MV-4-11 (cell line): ENCODE data around the gene MEF2B.
A peak's percentile ranks its signal among the peaks of the same experiment; 100 is the strongest.
"Not testable (repeated sequence)": the region's sequence is repeated elsewhere in the genome, so short reads cannot be mapped to it uniquely, and the experiment has no call there.

ENCODE experiments used
- DNase-seq: peaks from one replicate; lab custom pipeline; 2025; lab: John Stamatoyannopoulos, UW

Gene MEF2B

DNA sequence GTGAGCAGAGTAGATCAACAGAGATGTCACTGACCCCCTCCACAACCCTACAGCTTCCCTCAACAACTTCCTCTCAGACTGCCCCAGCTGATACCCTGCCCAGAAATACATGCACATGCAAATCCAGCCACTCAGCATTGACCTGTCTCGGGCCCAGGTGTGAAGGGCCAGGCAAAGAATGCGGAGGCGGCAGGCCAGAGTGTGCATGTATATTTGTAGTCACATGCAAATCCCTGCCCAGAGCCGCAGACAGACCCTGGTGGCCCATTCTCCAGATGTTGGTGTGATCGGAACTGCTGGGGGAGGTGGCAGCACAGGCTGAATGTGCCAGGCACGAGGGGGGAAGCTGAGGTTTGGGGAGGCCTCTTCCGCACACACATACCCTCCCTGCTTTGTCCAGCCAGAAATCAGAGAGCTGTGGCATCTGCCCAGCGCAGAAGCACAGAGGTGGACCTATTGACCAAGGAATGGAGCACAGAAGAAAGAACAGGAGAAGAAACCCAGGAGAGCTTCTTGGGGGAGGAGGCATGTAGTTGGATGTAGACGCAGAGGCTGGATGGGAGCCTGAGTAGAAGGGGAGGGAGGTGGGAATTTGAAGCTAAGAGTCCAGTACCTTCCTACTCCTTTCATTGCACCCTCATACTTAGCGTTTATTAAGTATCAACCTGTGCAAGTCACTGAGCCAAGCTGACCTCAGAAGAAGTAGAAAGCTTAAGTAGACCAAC is 14.4 kb downstream of the MEF2B start:
- DNase-seq = no peak

DNA sequence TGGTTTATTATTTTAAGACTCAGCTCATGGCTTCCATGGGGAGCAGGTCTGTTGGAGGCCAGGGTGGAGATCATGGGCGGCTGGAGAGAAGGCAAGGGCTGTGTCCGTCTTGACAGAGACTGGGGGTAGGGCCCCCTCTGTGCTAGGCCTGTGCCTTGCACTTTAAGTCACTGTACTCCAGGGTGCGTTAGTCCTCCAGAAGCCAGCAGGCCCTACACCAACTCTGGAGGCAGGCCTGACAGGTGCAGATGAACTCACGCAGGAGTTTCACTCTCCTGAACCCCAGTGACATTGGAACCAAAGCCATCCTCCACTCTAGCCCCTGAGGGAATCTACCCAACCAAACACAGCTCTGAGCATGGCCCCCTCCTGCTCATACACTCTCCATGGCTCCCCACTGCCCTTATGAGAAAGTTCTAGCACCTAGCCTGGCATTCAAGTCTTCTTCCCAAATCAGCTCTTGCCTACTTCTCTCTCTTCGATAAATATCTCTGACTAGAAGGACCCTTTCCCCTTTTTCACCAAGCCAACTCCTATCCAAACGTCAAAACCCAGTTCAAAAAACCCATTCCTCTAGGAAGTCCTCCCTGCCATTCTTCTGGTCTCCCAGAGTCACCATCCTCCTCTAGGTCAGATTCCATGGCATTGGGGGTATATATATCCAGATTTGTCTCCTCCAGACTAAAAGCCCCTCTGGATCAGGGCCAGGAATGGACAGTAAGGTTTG is 15.1 kb downstream of the MEF2B start:
- no peak for DNase-seq

DNA sequence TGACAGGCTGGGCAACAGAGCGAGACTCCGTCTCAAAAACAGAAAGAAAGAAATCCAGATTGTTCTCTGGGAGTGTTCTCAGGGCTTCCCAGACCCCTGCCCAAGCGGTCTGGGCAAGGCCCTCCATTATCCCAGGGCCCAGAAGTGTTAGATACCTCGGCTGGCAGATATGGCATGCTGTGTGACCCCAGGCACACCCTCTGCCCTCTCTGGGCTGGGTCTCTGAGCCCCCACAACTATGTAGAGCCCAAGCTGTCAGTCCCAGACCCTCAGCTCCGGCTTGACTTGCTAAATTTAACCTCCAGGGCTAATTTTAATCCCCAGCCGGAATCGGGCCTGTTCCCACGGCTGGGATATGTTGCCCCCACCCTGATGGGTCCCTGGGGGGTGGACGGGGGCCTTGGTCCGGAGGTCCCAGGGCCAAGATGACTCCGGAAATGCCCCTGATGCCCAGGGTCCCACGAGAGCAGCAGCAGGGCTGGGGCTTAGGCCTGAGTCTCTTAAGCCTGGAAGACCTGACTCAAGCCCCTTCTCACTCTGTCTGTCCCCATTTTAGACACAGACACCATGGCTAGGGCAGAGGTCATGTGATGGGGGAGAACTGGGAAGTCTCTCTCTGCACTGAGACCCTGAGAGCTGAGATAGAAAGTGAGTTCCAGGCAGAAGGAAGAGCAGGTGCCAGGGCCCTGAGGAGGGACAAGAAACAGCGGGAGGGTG is 17.2 kb downstream of the MEF2B start:
- no peak for DNase-seq

DNA sequence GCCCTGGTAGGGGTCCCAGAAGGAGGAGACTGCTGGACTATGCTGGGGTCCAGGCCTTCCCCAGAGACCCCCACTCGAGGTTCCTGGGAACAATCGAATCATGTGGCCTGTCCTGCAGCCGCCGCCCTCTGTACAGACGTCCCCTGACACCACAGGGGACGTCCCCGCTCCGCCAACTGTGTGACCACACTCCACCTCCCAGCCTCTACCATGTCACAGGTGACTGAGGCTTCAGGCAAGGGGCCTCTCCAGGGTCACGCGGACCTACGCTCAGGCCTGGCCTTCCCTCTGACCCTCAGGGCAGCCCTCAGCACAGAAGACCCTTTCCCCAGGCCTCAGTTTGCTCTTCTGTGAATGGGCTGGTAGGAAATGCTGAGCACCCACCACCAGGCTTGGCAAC is 18.6 kb downstream of the MEF2B start:
- DNase-seq = no peak

DNA sequence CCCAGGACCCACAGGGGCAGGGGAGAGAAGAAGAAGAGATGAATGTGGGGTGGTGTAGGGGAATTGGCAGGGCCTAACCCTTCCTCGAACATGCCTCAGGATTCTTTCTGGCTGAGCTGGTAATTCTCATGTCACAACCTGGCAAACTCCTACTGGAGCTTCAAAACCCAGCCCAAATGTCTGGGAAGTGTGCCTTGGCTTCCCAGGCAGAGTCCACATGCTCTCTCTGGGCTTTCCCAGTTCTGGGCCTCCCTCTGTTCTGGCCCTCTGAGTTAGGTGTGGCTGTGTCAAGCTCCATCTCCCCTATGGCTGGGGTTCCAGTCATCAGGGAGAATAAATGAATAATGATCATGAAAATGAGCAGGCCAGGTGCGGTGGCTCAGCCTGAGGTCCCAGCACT is 20.6 kb downstream of the MEF2B start:
- no peak for DNase-seq

DNA sequence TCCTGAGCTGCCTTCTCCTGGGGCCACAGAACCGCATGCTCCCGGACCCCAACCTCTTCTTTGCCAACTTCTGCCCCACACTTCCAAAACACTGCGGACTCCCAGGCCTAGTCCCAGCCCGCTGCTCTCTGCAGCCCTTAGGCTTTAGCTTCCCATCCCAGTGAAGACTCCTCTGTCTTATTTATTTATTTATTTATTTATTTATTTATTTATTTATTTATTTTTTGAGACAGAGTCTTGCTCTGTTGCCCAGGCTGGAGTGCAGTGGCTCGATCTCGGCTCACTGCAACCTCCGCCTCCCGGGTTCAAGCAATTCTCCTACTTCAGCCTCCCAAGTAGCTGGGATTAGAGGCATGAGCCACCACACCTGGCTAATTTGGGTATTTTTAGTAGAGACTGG is 21.6 kb downstream of the MEF2B start:
- DNase-seq = not testable (repeated sequence)

DNA sequence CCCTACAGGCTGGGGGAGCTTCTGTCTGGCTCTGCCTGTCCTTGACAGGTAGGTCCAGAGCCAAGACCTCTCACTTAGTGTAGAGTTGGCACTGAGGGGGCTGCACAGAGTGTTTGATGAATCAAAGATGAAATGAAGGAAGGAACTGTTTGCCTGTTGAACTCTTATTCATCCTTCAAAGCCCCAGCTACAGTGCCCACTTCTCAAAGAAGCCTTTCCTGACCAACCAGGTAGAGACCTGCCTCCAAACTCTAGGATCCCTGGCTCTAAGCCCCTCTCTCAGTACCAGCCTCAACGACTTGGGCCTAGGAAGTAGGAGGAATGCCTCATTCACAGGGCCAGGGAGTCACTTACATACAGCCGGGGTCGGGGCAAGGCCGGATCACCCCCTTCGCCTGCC is 22.7 kb downstream of the MEF2B start:
- DNase-seq = no peak

DNA sequence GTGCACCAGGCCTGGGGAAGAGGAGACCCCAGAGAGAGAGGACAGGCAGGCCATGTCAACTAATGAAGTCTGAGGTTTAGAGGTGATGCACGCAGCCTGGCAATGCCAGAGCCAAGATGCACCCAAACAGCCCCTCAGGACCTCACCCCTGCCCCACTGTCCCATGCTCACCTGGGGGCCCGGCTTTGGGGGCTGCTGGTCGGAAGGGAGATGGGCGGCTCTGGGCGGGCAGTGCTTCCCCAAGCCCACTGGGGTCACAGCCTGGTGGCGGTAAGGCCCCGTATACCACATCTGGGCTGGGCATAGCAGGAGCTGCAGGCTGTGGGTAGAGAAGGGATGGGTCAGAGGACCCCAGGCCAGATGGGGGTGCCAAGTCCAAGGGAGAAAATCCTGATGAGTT is 23.2 kb downstream of the MEF2B start:
- no peak for DNase-seq

DNA sequence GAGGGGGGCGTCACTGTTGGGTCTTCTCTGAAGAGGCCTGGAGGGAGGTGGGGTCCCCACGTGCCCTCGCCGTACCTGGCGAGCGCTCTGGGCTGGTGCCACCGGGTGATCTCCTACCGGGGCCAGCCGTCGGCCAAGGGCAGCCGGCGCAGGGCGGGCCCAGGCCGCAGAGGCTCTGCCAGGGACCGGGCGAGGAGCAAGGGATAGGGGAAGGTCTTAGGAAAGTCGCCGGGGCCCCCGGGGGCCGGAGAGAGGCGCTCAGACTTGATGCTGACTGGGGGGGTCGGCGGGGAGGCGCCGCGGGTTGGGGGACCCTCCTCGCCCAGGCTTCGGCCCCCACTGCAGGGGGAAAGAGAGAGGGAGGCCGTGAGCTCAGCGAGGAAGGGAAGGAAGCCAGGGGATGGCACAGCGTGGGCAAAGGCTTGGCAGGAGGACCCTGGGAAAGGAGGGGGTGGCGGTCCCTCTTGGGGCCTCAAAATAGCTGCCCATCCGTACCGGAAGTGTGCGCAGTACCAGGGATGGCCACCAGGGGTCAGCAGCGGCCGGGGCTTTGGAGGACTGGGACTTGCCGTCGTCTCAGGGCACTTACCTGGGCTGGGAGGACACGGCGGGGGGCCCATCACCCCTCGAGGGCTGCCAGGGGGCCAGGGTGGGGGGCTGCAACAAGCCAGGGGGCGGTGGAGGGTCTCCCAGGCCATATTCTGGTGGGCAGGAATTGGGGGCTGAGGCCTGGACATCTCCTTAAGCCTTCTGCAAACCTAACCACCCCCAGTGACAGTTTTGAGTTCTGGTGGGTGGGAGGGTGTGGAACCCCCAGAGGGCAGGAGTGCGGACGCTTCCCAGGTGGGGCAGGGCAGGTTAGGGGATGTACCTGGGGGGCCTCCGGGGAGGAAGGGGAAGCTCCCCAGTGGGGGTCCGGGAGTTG is 24.1 kb downstream of the MEF2B start:
- DNase-seq = peak; percentile 59

DNA sequence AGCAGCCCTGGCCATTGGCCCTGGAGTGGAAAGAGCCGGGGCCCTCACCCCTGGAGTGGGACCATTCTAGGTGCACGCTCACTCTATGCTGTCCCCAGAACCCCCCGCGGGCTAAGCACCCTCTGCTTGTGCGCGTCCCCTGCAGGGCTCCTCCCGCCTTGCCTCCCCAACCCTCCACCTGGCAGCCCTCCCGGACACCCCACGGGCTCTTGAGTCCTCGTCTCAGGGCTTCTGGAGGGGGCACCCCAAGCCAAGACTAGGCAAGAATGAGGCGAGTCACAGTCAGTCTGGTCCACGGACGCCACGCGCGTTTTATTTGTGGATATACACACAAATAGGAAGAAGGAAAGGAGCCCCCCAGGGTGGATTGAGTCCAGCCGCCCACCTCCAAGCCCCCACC is 24.8 kb downstream of the MEF2B start:
- no peak for DNase-seq

DNA sequence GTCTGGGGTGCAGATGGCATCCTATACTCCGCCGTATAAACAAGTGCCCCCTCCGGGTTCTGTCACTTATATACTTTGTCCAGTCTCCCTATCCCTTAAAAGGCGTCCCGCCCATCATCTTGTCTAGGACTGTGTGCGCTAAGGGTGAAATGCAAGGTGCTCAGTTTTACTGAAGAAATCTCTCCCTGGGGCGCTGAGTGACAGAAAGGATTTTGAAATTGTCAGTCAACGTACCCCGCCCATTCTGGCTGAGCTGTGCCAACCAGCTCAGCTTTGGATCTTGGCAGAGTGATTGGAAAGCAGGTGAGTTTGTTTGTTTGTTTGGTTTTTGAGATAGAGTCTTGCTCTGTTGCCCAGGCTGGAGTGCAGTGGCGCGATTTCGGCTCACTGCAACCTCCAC is 27.7 kb downstream of the MEF2B start:
- no peak for DNase-seq

DNA sequence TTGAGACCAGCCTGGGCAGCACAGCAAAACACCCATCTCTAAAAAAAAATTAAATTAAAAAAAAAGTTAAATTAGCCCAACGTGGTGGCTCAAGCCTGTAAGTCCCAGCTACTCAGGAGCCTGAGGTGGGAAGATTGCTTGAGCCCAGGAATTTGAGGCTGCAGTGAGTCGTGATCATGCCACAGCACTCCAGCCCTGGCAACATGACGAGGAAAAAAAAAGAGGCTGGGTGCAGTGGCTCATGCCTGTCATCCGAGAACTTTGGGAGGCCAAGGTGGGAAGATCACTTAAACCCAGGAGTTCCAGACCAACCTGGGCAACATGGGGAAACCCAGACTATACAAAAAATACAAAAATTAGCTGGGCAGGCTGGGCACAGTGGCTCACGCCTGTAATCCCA is 29.6 kb downstream of the MEF2B start:
- DNase-seq = no peak

DNA sequence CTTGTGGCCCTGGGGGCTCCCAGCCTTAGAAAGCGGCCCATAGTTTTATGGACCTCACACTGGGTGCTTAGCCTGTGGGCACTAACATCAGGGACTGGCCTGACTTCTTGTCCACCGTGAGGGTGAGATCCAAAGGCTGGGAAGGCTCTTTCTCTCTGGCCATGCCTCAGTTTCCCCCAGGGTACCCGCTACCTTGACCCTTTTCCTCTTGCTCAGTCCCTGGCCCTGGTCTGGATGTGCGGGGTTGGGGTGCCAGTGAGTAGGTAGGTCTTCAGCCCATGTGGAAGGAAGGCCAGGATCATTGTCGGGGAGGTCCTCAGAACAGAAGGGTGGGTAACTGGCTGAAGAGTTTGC is 30.2 kb downstream of the MEF2B start:
- no peak for DNase-seq

DNA sequence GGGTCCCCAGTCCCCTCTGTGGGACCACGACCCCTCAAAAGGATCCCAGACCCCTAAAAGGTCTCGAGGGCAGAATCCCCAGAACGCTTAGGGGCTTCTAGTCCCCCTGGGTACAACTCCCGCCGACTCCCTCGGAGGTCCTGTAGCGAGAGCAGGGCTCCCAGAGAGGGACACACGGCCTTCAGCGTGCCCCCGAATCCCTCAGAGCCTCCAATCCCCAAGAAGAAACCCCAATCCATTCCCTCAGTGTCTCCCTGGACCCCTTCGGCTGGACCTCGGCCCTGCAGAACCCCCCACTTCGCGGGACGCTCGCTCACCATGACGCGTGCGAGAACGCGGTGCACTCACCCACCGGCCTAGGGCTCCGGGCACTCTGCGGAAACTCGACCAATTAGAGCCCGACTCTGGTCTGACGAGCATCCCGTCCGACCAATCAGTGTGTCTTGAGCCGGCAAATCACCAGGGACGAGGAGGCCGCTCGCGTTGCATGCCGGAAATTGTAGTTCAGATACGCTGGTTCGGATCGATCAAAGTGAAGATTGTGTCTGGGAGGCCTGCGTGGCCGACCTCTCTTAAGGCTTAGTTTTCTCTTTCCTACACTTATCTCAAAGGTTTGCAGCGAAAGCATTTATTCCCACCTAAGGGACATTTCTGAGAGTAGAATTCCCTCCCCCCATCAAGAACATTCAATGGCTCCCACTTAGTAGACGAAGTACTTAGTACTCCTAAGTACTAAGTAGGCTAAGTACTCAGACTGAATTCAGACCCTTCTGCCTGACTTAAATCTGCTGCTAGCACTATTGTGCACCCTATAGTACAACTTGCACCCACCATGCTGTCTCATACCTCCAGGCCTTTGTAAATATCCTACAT is 31.7 kb downstream of the MEF2B start, which contains the start of gene TMEM161A:
Gene TMEM161A, minus strand, starts transcription at position 370 of the 873 bp plus-strand sequence. Its CDS starts 50 bp downstream, at position 320.
- peak; percentile 99 for DNase-seq

DNA sequence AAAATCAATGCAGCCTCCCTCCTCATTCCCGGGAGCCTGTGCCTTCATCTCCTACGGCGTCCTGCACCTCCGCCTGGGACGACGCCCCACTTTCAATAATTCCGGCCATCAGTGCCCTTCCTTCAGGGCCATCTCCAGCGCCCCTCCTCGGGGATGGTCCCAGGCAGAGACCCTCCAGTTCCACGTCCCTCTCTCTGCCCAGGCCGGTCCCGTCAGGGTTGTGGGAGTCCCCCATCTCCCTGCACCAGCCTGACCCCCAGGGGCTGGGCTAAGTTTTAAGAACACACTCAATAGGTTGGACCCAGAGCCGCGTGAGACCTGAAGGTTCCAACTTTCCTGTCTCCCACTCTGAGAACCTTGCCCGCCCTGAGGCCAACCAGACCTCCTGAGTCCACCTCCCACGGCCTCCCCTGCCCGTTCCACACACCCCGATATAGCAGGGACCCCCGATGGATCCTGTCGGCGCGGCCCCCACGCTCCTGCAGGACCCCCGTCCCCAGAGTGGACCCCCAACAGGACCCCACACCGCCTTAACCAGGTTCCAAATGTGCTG is 32.4 kb downstream of the MEF2B start:
- no peak for DNase-seq

DNA sequence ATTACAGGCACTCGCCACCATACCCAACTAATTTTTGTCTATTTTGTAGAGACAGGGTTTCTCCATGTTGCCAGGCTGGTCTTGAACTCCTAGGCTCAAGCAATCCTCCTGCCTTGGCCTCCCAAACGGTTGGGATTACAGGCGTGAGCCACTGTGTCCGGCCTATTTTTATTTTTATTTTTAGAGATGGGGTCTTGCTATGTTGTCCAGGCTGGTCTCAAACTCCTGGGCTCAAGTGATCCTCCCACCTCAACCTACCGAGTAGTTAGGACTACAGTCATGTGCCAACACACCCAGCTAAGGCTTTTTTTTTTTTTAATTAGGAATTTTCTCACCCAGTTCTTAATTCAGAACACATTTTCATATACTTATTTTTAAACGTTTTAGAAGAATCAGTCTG is 34.4 kb downstream of the MEF2B start:
- DNase-seq = not testable (repeated sequence)

DNA sequence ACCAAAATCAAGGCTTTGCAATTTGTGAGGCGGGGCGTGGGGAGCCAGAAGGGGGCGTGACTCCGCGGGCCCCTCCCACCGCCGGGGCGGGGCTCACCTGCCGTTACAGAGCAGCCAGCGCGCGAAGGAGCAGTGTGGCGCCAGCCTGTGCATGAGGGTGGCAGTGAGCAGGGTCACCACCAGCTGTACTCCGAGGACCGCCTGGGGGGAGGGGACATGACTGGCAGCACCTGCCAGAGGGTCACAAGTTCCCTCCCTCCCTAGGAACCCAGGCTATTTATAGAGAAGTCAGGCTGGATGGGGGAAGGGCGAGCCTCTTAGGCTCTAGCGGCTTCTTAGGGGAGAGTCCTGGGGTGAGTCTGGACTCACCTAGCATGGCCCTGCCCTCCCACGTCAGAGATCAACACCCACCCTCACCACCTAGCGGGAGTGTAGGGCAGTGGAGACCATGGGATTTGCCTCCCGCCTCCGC is 35.3 kb downstream of the MEF2B start:
- DNase-seq = peak; percentile 48

DNA sequence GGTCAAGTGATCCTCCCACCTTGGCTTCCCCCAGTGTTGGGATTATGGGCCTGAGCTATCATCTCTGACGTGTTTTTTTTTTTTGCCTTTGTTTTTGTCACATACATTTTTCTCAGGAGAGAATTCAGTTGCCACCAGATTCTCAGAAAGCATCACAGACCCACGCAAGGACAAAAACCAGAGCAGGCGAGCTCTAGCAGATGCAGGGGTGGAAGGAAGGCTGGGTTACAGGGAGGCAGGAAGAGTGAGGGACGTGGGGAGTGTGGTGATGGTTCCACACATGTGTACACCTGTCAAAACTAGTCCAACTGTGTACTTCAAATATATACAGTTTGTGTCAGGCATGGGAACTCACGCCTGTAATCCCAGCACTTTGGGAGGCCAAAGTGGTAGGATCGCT is 36.1 kb downstream of the MEF2B start:
- no peak for DNase-seq

DNA sequence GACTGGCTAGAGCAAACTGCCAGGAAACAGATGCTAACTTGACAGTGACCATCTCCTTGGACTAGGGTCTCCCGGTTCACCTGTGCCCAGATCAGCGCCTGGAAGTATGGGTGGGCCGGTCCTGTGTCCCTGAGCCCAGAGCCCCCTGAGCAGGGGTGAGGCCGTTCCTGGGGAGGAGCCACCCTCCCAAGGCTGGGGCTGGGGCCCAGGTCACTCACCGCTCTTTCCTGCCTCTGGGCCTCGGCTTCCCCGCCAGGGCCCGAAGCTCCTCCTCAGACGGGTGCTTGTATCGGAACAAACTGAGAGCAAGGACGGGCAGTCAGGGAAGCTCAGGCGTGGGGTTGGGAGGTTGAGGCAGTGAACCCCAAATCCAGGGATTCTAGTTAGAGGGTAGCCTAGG is 37.2 kb downstream of the MEF2B start:
- DNase-seq = no peak

DNA sequence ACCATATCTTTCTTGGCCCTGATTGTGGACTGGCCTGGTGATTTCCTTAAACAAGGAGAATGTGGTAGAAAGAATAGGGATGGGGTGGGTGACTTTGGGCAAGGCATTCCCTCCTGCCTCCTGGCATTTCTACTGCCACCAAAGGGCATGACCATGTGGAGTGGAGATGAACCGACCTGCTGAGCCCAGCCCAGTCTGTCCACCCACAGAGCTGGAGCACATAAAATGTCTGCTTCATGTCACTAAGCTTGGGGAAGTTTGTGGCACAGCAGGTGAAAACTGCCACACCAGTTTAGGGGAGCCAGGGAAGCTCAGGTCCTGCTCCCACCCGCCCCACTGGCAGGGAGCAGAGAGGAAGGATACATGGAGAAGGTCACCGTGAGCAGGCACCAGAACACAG is 38.1 kb downstream of the MEF2B start:
- DNase-seq = no peak

DNA sequence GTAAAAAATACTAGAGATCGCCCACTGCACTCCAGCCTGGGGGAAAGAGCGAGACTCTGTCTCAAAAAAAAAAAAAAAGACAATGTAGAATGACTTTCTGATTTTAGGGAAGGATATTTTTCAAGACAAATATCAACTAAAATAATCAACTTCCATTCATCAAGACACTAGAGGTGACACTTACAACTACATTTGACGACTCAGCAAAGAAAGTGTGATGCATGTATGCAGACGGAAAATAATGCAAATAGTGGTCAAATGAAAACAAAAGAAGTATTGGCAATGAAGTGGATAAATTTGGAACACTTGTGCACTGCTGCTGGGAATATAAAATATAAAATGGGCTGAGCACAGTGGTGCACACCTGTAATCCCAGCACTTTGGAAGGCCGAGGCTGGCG is 44.0 kb downstream of the MEF2B start:
- no peak for DNase-seq
